Middle frontal gyrus (tissue), 1 donor: Measurements from ENCODE around the gene COL6A2.
"Not testable (repeated sequence)": the region's sequence is repeated elsewhere in the genome, so short reads cannot be mapped to it uniquely, and the experiment has no call there.

Experiments
- DNase-seq: peaks from one replicate; pipeline ENCODE4 v3.0.0-alpha.2; 2015; ENCODE audit warnings: low spot score; ENCODE audit errors: extremely low spot score

Gene COL6A2

GRCh38 chr21:46097336-46098293 is at the start of gene COL6A2:
Gene COL6A2 (plus strand): TSS chr21:46098112.
- DNase-seq, result no peak

GRCh38 chr21:46048926-46049889 is 48.7 kb upstream of the COL6A2 start:
- peak; percentile 3 for DNase-seq

GRCh38 chr21:46049890-46050667 is 47.8 kb upstream of the COL6A2 start:
- no peak for DNase-seq

- no peak for DNase-seq
Measured at GRCh38 chr21:46050668-46051378, 47.1 kb upstream of the COL6A2 start.

- no peak for DNase-seq
Measured at GRCh38 chr21:46051379-46051770, 46.5 kb upstream of the COL6A2 start.

- no peak for DNase-seq
Measured at GRCh38 chr21:46051821-46052675, 45.9 kb upstream of the COL6A2 start.

GRCh38 chr21:46052703-46053651 is 44.9 kb upstream of the COL6A2 start:
- DNase-seq, result no peak

GRCh38 chr21:46054031-46054430 is 43.9 kb upstream of the COL6A2 start:
- no peak for DNase-seq

- no peak for DNase-seq
Measured at GRCh38 chr21:46054451-46054881, 43.4 kb upstream of the COL6A2 start.

- no peak for DNase-seq
Measured at GRCh38 chr21:46055863-46056281, 42.0 kb upstream of the COL6A2 start.

GRCh38 chr21:46056450-46056903 is 41.4 kb upstream of the COL6A2 start:
- no peak for DNase-seq

- DNase-seq, result no peak
Measured at GRCh38 chr21:46057111-46057709, 40.7 kb upstream of the COL6A2 start.

- DNase-seq, result no peak
Measured at GRCh38 chr21:46057710-46058241, 40.1 kb upstream of the COL6A2 start.

GRCh38 chr21:46058431-46059145 is 39.3 kb upstream of the COL6A2 start:
- DNase-seq, result no peak

- DNase-seq, result no peak
Measured at GRCh38 chr21:46059195-46059594, 38.7 kb upstream of the COL6A2 start.

GRCh38 chr21:46059711-46060455 is 38.0 kb upstream of the COL6A2 start:
- not testable (repeated sequence) for DNase-seq
